Neutrophil (primary cell): ENCODE measurements around the gene CTNNA2.

Source experiments
- H3K27ac ChIP-seq: fragments of 200-600 bp; sonication (generic); 2 replicates; pipeline ENCODE4 v1.5.1; 2016; ENCODE audit warnings: mild to moderate bottlenecking, moderate library complexity
- H3K27me3 ChIP-seq: fragments of 200-600 bp; sonication (generic); 2 replicates; pipeline ENCODE4 v1.6.0; 2016; ENCODE audit warnings: mild to moderate bottlenecking
- H3K36me3 ChIP-seq: fragments of 200-600 bp; sonication (generic); 2 replicates; pipeline ENCODE4 v1.5.1; 2017
- H3K4me1 ChIP-seq, 2 experiments: fragments of 200-600 bp in 1 of 2; sonication (generic) in 1 of 2; 1 replicate in 1 of 2; 2 replicates in 1 of 2; pipeline versions ENCODE4 v1.5.1 to v1.6.1; 2013 to 2016; ENCODE audit warnings: low read depth in 1 of 2, low read length in 1 of 2, mild to moderate bottlenecking in 1 of 2, moderate library complexity in 1 of 2; ENCODE audit not compliant: control insufficient read depth in 1 of 2, insufficient read depth in 1 of 2
- H3K4me3 ChIP-seq, 2 experiments: fragments of 200-600 bp in 1 of 2; sonication (generic) in 1 of 2; 1 replicate in 1 of 2; 2 replicates in 1 of 2; pipeline ENCODE4 v1.5.1; 2013 to 2016; ENCODE audit warnings: low read depth in 1 of 2, low read length in 1 of 2, mild to moderate bottlenecking in 1 of 2, moderate library complexity in 1 of 2
- H3K9me3 ChIP-seq: fragments of 200-600 bp; sonication (generic); 2 replicates; pipeline ENCODE4 v1.5.1; 2016
- CTCF ChIP-seq: fragments of 200-600 bp; sonication (generic); IDR thresholded peaks from 2 replicates; pipeline ENCODE4 v1.5.1; 2016; ENCODE audit warnings: antibody characterized with exemption

CTNNA2 gene

GRCh38 chr2:80075719-80076118, 562.9 kb downstream of the CTNNA2 start:
- Histone ChIP-seq H3K4me3 (no peak overlapping the region), H3K27ac (no peak overlapping the region), H3K9me3 (no peaks in the 10 kb centered on the region), H3K27me3 (peaks cover 5% of the 10 kb centered on the region), H3K4me1 (no peaks in the 10 kb centered on the region), H3K36me3 (no peaks in the 10 kb centered on the region)
- TF ChIP-seq CTCF: no peak

DNA sequence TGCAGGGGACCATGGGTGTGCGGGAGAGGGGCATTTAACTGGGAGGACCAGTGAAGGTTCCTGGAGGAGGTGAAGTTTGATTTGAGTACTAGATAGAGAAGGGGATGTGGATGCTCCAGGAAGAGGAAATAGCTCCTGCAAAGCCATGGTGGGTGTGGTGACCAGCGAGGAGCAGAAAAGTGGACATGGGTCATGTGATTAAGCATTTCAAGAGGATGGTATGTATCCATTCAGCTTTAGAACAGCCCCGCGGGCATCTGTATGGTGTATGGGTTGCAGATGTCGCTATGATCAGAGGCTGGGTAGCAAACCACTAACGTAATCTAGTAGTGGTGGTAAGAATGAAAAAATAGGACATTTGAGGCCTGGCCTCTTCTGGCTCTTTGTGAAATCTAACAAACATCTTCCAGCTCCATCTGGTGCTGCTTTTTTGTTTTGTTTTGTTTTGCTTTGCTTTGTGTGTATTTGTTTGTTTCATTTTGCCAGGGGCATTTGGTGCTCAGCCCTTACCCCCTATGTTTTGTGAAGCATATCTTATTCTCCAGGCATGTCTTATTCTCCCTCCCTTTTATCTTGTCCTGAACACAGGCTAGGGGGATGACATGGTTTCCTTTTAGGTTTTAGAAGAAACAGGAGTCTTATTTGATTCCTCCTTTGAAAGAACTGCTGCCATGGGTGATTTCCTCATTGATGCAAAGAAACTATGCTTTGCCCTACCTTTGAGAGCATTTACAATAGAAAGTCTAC, 565.6 kb downstream of the CTNNA2 start:
- no peak for TF ChIP-seq CTCF
- Histone ChIP-seq H3K4me1 (no peaks in the 10 kb centered on the region), H3K27me3 (peaks cover 9% of the 10 kb centered on the region), H3K4me3 (no peak overlapping the region), H3K36me3 (no peaks in the 10 kb centered on the region), H3K27ac (no peak overlapping the region), H3K9me3 (no peaks in the 10 kb centered on the region)

- Histone ChIP-seq H3K4me3 (no peak overlapping the region), H3K27me3 (peaks cover 9% of the 10 kb centered on the region), H3K27ac (no peak overlapping the region), H3K36me3 (no peaks in the 10 kb centered on the region), H3K9me3 (no peaks in the 10 kb centered on the region), H3K4me1 (no peaks in the 10 kb centered on the region)
- no peak for TF ChIP-seq CTCF
Observed at GRCh38 chr2:80080957-80081356, 568.1 kb downstream of the CTNNA2 start.

DNA sequence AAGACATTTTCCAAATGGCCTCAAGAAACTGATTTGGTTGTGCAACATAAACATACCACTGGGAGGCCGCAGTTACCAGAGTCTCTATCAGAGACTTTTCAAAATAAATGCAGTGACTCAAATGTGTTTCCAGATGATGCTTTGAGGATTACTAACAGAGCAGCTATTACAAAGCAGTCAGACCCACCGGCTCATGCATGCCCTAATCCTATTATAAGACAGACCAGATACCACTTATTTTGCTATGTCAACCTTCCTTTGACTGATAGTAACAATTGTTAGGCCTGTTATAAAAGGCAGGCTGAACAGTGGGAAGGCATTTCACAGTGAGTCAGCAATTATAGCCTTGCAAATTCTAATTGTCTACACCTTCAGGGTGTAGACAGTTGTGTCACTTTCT, 574.0 kb downstream of the CTNNA2 start:
- TF ChIP-seq CTCF: no peak
- Histone ChIP-seq H3K4me3 (no peak overlapping the region), H3K4me1 (no peaks in the 10 kb centered on the region)

DNA sequence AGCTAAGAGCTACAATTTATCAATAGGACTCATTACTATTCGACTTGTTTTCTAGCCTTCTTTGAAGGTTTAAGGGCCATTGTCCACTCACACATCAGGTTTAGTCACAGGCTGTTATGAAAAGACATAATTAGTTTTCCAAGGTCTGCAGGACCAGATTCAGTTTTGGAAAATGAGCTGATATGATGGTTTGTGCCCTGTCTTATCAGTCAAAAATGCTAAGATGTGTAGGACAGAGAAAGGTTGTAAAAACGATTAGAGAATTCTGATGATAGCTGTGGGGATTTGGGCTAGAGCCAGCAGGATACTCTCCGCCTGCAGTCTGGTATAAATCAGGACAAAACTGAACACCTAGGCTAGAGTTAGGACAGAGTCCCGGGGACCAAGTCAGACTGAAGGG, 578.4 kb downstream of the CTNNA2 start:
- H3K27me3 ChIP-seq: no peaks in the 10 kb centered on the region
- H3K27ac ChIP-seq: no peak overlapping the region
- H3K4me1 ChIP-seq: no peaks in the 10 kb centered on the region
- no peaks in the 10 kb centered on the region for H3K36me3 ChIP-seq
- H3K4me3 ChIP-seq: no peak overlapping the region
- no peak for TF ChIP-seq CTCF
- no peaks in the 10 kb centered on the region for H3K9me3 ChIP-seq

More for the DNA sequence above, 574.0 kb downstream of the CTNNA2 start:
- no peaks in the 10 kb centered on the region for H3K27me3 ChIP-seq
- no peaks in the 10 kb centered on the region for H3K9me3 ChIP-seq
- H3K27ac ChIP-seq: no peak overlapping the region
- no peaks in the 10 kb centered on the region for H3K36me3 ChIP-seq
